Stromal cell of bone marrow (primary cell): ENCODE data around the gene CTXND2.
A peak's percentile ranks its signal among the peaks of the same experiment; 100 is the strongest.
"Not testable (repeated sequence)": the region's sequence is repeated elsewhere in the genome, so short reads cannot be mapped to it uniquely, and the experiment has no call there.

ENCODE experiments used
- DNase-seq: peaks from one replicate; pipeline ENCODE4 v3.0.0-alpha.2; 2012; ENCODE audit warnings: low read depth

Gene CTXND2

DNA sequence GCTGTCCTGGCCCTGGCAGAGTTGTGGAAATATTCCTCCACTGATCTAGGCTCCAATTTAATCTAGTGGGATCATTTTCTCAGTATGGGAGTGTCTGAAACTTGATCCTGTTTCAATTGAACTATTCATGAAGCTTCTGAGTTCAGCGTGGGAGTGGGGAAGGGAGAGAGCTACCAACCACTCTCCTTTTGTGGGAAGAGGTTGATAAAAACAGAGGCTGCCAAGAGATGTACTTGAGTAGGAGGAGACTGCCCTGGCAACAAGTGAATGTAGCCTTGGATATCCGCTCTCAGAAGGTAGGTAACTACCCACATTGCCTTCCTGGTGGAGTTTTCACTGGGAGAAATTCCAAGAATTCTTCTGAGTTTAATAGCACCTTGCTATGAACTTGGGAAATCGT lies at the start of gene CTXND2:
Gene CTXND2, plus strand, starts transcription at position 119 of the 400 bp plus-strand sequence. CDS start 25,179 bp downstream, outside the sequence.
- no peak for DNase-seq

DNA sequence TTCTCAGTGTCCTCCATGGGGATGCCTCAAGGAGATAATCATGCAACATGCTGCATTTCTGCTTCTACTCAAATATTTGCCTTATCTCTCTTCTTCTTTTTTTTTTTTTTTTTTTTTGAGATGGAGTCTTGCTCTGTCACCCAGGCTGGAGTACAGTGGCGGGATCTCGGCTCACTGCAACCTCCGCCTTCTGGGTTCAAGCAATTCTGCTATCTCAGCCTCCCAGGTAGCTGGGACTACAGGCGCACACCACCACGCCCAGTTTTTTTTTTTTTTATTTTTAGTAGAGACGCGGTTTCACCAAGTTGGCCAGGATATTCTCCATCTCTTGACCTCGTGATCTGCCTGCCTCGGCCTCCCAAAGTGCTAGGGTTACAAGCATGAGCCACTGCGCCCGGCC lies 46.1 kb upstream of the CTXND2 start:
- DNase-seq = not testable (repeated sequence)

DNA sequence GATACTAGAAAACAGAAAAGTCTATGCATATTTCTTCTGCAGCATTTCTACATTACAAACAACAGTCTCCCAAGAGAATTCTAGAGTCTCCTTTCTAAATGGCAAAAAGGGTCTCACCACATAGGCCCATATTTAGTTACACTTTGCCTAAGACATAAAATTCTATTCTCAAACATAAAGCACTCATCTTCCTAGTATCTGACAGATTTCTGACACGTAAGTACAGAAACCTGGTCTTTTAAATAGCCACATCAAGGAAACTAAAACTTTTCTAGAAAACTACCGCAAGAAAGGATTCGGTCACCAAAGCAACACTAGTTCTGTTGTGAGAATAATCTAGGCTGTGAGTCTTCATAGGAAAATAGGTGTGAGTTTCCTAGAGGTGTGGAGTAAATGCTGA lies 45.3 kb upstream of the CTXND2 start:
- no peak for DNase-seq

DNA sequence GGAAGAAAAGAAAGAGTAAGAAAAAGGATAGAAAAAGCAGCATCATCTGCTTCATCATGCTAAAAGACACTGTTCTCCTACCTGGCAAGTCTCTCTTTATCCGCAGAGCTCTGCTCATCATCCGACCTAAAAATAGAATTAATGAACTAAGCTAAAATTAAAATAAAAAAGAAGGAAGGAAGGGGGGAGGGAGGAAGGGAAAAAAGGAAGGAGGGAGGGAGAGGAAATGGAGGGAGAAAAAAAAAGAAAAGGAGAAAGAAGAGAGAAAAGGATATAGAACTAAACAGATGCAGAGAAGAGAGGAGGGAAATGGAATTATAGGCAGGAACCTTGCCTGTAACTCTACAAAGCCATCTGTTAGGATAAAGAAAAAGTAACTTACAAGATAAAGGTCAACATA lies 44.6 kb upstream of the CTXND2 start:
- no peak for DNase-seq

DNA sequence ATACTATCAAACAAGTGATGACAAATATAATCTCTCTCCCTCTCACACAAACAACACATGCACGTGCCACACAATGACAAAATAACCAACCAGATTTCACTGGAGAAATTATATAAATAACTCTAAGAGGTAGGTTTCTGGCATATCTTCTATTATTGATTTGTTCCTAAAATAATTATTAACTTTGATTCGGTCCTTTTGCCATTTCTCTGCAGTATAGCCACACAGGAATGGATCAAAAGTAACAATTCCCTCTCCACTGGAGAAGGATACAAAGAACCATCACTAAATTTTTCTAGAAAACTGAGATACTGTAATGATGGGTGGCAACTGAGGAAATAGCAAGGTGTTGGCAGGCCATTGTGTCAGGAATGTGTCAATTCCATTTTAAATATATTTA lies 44.0 kb upstream of the CTXND2 start:
- no peak for DNase-seq

DNA sequence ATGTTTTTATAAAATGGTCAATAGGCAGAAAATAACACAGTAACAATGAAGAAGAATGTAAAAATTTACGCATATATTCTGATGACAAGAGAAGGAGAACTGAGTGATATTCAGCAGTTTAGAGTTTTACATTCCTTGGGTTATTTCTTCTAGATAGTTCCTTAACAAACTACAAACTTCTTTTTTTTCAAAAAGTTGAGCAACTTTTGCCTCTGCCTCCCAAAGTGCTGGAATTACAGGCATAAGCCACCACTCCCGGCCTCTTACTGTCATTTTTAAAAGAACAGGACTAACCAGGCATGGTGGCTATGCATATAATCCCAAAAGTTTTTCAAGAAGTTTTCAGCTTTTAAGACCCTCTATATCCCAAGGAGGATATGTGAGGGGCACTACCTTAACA lies 43.5 kb upstream of the CTXND2 start:
- DNase-seq = no peak

DNA sequence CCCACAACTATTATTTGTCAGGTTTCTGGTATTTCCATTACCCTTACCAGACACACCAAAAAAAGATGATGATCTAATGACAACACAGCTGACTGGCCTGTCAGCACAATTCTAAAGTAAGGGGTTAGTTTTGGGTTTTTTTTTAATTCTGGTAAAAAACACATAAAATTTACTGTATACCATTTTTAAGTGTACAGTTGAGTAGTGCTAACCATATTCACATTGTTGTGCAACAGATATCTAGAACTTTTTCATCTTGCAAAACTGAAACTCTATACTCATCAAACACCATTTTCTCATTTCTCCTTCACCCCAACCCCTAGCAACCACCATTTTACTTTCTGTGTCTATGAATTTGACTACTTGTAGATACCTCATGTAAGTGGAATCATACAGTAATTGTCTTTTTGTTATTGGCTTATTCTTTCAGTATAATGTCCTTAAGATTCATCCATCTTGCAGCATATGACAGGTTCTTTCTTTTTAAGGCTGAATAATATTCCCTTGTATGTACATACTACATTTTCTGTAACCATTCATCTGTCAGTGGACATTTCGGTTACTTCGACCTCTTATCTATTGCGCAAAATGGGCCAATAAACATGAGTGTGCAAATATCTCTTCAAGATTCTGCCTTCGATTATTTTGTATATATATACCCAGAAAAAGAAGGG lies 40.3 kb upstream of the CTXND2 start:
- DNase-seq = no peak

DNA sequence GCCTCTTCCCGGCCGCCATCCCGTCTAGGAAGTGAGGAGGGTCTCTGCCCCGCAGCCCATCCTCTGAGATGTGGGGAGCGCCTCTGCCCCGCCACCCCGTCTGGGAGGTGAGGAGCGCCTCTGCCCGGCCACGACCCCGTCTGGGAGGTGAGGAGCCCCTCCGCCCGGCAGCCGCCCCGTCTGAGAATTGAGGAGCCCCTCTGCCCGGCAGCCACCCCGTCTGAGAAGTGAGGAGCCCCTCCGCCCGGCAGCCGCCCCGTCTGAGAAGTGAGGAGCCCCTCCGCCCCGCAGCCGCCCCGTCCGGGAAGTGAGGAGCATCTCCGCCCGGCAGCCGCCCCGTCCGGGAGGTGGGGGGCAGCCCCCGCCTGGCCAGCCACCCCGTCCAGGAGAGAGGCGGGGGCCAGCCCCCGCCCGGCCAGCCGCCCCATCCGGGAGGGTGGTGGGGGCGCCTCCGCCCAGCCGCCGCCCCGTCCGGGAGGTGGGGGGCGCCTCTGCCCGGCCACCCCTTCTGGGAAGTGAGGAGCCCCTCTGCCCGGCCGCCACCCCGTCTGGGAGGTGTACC lies 36.1 kb upstream of the CTXND2 start:
- DNase-seq = not testable (repeated sequence)

DNA sequence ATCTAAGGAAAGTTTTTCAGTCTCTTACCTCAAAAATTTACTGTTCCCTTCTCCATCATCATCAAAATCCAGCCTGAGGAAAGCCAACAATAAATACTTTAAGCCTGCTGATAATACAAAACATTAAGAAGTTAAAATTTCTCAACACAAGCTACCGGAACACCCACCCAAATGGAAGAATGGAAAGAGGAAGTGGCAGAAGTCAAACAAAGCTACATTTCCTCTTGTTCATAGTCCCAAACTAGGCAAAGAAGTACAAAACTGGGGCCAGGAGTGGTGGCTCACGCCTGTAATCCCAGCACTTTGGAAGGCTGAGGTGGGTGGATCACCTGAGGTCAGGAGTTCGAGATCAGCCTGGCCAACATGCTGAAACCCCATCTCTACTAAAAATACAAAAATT lies 34.2 kb upstream of the CTXND2 start:
- DNase-seq = not testable (repeated sequence)

DNA sequence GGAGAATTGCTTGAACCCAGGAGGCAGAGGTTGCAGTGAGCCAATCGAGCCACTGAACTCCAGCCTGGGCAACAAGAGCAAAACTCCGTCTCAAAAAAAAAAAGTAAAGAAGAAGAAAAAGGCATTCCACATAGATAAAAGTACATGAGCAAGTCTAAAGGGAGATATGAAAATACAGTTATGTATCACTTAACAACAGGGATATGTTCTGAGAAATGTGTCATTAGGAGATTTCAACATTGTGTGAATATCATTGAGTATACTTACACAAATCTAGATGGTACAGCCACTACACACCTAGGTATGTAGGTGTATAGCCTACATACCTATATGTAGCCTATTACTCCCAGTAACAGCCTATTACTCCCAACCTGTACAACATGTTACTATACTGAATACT lies 23.2 kb upstream of the CTXND2 start:
- no peak for DNase-seq

DNA sequence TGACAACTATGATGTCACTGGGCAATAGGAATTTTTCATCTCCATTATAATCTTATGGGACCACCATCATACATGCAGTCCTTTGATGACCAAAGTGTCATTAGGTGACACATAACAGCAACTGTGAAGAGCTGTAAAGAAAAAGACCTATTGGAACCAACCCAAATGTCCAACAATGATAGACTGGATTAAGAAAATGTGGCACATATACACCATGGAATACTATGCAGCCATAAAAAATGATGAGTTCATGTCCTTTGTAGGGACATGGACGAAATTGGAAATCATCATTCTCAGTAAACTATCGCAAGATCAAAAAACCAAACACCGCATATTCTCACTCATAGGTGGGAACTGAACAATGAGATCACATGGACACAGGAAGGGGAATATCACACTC lies 22.7 kb upstream of the CTXND2 start:
- not testable (repeated sequence) for DNase-seq

DNA sequence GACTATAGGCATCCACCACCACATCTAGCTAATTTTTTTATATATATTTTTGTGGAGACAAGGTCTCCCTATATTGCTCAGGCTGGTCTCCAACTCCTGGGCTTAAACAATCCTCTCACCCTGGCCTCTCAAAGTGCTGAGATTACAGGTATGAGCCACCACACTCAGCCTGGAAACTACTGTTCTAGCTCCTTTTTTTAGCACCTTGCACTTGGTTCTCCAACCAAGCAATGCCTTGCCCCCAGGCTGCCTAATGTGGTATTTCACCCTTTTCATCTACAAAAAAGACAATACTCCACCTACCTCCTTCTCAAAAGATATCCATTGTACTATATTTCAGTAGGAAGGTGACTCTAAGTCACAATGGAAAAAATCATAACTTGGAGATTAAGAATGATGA lies 17.3 kb upstream of the CTXND2 start:
- no peak for DNase-seq

DNA sequence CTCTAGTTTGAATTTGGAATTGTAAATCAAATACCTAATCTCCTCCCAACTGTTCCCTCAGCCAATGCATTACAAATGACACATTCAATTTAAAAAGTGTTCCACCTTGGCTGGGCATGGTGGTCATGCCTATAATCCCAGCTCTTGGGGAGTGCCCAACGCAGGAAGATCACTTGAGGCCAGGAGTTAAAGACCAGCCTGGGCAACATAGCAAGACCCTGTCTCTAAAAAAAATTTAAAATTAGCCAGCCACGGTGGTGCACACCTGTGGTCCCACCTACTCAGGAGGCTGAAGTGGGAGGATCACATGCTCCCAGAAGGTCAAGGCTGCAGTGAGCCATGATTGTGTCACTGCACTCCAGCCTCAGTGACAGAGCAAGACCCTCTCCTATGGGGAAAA lies 14.4 kb upstream of the CTXND2 start:
- no peak for DNase-seq

DNA sequence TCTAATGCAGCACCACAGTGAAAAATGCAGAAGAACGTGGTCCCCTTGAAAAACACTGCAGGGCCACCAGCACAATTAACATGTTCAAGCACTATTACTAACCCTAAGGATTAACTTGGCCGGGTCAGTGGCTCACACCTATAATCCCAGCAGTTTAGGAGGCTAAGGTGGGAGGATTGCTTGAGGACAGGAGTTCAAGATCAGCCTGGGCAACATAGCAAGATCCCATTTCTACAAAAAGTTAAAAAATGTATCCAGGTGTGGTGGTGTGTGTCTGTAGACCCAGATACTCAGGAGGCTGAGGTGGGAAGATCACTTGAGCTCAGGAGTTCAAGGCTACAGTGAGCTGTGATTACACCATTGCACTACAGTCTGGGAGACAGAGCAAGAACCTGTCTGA lies 13.4 kb upstream of the CTXND2 start:
- no peak for DNase-seq

DNA sequence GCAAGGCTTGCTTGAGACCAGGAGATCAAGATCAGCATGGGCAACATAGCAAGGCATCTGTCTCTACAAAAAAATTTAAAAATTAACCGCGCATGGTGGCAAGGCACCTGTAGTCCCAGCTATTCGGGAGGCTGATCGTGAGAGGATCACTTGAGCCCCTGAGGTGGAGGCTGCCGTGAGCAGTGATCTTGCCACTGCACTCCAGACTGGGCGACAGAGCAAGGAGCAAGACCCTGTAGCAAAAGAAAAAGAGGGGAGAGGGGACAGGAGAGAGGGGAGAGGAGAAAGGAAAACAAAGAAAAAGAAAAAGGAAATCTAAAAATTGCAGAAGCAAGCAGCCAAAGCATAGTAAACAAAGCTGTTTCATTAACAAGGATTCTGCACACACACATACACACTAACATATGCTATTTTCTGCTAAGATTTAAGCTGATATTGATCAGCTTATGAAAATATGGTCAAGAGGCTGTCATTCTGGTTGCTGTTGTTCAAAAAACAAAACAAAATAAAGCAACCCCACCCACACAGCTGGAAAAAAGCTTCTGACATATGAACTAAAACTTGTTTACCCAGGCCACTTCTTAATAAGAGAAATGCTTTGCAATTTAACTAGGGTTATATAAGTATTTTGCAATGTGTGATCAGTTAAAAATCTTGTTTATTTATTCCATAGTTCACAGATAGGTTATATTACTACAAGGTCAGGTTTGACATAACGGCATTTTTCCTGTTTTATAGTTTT lies 12.3 kb upstream of the CTXND2 start:
- DNase-seq = no peak

DNA sequence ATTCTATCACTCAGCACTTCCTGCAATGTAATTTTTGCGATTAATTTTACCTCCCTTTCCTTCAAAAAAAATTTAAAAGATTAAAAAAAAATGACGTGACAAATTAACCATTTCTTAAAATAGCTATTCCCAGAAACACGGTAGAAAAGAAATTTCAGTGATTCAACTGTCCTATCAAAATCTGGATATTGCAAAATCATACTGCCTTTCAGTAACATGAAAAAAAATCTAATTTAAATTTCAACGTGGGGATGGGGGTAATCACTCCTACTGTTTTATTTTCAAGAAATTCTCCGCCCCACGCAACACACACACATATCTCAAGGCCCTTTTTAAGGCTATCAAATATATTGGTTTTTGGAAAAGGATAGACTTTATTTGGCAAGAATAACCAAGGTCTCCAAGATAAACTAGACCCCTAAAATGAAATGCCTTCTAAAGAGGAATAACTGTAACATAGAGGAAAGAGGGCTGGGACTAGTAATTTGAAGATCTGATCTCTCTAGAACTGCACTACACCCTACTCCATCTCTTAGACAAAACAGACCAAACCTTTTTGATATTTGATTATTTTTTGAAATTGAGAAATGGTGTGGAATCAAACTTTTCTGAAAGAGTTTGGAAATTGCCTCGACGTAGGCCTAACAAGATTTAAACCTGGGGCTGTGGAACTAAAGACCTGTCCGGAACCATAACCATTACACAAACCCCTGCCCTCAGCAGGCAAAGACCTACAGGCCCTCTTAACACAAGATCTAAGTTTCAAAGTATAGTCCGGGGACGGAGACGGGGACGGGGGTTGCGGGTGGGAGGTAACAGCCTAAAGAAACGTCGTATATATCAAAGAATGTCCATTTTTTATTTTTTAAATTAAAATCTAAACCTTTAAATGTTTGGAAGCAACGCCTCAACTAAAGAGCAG lies 11.5 kb upstream of the CTXND2 start:
- DNase-seq = no peak

DNA sequence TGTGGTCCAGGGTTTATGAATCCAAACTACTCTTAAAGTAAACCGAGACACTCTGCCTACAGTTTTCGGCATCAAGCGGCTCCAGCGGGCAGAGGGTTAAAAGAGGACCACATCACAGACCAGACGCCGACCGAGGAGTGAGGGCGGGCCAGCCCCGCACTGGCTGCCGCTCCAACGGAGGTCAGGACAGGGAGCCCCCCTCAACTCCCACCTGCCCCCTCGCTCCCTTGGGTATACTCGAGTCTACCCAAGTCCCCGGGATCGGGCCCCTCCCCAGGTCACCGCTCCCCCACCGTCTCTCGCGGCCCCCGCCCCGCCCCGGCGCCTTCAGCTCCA lies 10.8 kb upstream of the CTXND2 start:
- no peak for DNase-seq

DNA sequence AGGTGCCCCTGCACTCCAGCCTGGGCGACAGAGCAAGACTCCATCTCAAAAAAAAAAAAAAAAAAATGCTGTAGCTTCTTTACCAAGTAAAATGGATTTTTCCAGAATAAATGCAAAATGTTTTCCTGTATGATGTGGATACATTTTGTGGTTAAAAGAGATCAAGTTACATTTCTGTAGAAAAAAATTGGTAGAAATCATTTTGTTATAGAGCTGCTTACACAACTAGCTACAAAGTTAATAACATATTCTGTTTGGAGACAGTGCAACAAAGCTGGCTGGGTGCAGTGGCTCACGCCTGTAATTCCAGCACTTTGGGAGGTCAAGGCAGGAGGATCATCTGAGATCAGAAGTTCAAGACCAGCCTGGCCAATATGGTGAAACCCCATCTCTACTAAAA lies 8.0 kb upstream of the CTXND2 start:
- DNase-seq = not testable (repeated sequence)

DNA sequence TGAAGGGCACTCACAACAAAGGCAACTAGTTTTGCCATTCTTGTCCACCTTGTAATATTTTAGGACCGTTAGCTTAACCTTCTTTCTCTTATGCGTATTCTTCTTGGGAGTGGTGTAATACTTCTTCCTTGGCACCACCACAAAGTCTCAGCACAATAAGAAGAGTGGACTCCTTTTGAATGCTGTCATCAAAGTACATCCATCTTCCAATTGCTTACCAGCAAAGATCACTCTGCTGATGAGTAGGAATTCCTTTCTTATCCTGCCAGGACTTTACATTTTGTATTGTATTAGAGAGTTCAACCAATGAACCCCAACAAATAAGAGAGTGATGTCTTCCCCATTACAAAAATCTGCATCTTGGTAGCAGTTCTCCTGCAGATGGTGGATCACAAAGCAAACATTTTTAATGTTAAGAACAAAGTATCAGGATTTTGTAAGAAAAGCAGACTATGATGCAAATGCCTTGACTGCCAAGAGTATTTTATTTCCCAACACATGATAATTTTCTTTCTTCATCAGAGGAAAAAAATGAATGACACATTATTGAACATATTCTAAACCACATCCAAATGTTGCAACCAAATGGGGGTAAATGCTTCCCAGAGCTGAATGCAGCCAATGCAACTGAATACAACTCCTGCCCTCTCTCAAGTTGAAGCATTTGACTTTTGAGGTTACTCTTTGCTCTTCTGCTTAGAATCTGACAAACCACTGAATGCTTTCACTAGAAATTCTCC lies 5.4 kb upstream of the CTXND2 start:
- DNase-seq = peak; percentile 97

DNA sequence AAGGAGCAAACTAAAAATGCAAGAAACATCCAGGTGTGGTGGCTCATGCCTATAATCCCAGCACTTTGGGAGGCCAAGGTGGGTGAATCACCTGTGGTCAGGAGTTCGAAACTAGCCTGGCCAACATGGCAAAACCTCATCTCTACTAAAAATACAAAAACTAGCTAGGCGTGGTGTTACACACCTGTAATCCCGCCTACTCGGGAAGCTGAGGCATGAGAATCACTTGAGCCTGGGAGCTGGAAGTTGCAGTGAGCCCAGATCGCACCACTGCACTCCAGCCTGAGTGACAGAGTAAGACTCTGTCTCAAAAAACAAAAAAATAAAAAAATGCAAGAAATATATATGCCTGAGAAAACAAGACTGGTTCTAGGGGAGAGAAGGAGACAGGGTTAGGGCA lies 3.8 kb upstream of the CTXND2 start:
- DNase-seq = not testable (repeated sequence)

DNA sequence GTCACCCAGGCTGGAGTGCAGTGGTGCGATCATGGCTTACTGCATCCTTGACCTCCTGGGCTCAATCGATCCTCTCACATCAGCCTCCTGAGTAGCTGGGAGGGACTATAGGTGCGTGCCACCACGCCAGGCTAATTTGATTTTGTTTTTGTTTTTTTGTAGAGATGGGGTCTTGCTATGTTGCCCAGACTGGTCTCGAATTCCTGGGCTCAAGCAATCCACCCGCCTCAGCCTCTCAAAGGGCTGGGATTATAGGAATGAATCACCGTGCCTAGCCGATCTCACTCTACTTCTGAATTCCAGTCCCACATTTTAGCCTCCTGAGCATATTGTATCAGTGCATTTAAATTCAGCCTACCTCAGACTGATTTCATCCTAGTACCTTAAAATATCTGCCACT lies 1.8 kb downstream of the CTXND2 start:
- no peak for DNase-seq

DNA sequence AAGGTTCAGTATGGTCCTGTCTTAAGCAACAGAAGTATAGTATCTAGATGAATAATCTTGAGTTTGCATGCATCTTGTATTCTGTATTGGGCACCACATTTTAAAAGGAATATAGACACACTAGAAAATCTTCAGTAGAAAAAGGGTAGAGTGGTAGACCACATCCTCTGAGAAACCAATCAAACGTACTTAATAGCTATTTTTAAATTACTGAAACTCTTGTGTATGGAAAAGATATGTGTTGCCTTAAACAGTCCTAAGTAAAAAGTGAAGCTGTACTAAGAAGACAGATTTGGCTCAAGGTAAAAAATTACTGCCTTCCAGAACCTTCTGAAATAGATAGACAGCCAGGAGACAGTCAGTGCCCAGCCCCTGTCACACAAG lies 3.1 kb downstream of the CTXND2 start:
- no peak for DNase-seq
